Osteocyte (in vitro differentiated cells): ENCODE results near the gene AP2A2. TPM values are rescaled to one million over a fixed set of nuclear protein-coding genes. Genes with fewer than 3 reads are reported as not detected.

ENCODE experiments used
- DNase-seq: peaks from one replicate; pipeline ENCODE4 v3.0.0; 2021; ENCODE audit warnings: mixed read lengths; ENCODE audit not compliant: unreplicated experiment; ENCODE audit errors: extremely low spot score
- H3K27ac Mint-ChIP-seq: one replicate; pipeline ENCODE4 v1.8.0; 2021; ENCODE audit warnings: mild to moderate bottlenecking, mixed read lengths; ENCODE audit not compliant: unreplicated experiment
- H3K27me3 Mint-ChIP-seq: one replicate; pipeline ENCODE4 v1.8.0; 2021; ENCODE audit warnings: mixed read lengths; ENCODE audit not compliant: unreplicated experiment
- H3K36me3 Mint-ChIP-seq: one replicate; pipeline ENCODE4 v1.8.0; 2021; ENCODE audit warnings: mixed read lengths; ENCODE audit not compliant: unreplicated experiment
- H3K4me1 Mint-ChIP-seq: one replicate; pipeline ENCODE4 v1.8.0; 2021; ENCODE audit warnings: mixed read lengths; ENCODE audit not compliant: unreplicated experiment
- H3K4me3 Mint-ChIP-seq: one replicate; pipeline ENCODE4 v1.8.0; 2021; ENCODE audit warnings: mild to moderate bottlenecking, moderate library complexity, mixed read lengths; ENCODE audit not compliant: unreplicated experiment
- H3K9me3 Mint-ChIP-seq: one replicate; pipeline ENCODE4 v1.8.0; 2021; ENCODE audit warnings: mixed read lengths; ENCODE audit not compliant: unreplicated experiment
- CTCF ChIP-seq: fragments of 200-600 bp; sonication (generic); IDR thresholded peaks from 2 replicates; pipeline ENCODE4 v1.5.0; 2021; ENCODE audit warnings: antibody characterized with exemption, mild to moderate bottlenecking, moderate library complexity
- total RNA-seq: library from RNA; stranded (reverse); gene quantifications from 2 replicates; pipeline ENCODE4 v1.2.1, GENCODE V29; 2021

Gene AP2A2
- total RNA-seq, 1 donor from 2014 or later: 102 TPM

GRCh38 chr11:1019321-1019910 lies 93.7 kb downstream of the AP2A2 start:
- no peaks in the 10 kb centered on the region for H3K27me3 Mint-ChIP-seq
- no peaks in the 10 kb centered on the region for H3K4me1 Mint-ChIP-seq
- H3K27ac Mint-ChIP-seq: no peak overlapping the region
- H3K36me3 Mint-ChIP-seq: peaks cover 6% of the 10 kb centered on the region
- no peak for TF ChIP-seq CTCF
- DNase-seq: no peak
- H3K4me3 Mint-ChIP-seq: no peak overlapping the region
- peaks cover 13% of the 10 kb centered on the region for H3K9me3 Mint-ChIP-seq

- Mint-ChIP-seq H3K27ac (no peak overlapping the region), H3K27me3 (no peaks in the 10 kb centered on the region), H3K36me3 (peaks cover 6% of the 10 kb centered on the region), H3K4me3 (no peak overlapping the region), H3K9me3 (peaks cover 13% of the 10 kb centered on the region), H3K4me1 (no peaks in the 10 kb centered on the region)
- DNase-seq: no peak
- TF ChIP-seq CTCF: no peak
Measured at GRCh38 chr11:1020211-1020905, 94.7 kb downstream of the AP2A2 start.

GRCh38 chr11:1022411-1022810 lies 96.7 kb downstream of the AP2A2 start:
- Mint-ChIP-seq H3K4me3 (no peak overlapping the region), H3K9me3 (peaks cover 3% of the 10 kb centered on the region)

GRCh38 chr11:1022908-1023810 lies 97.5 kb downstream of the AP2A2 start:
- no peaks in the 10 kb centered on the region for H3K36me3 Mint-ChIP-seq
- no peak overlapping the region for H3K4me3 Mint-ChIP-seq
- no peaks in the 10 kb centered on the region for H3K27me3 Mint-ChIP-seq
- no peak for TF ChIP-seq CTCF
- no peak for DNase-seq
- no peak overlapping the region for H3K27ac Mint-ChIP-seq
- H3K4me1 Mint-ChIP-seq: no peaks in the 10 kb centered on the region
- H3K9me3 Mint-ChIP-seq: no peaks in the 10 kb centered on the region

More at GRCh38 chr11:1022411-1022810, 96.7 kb downstream of the AP2A2 start:
- Mint-ChIP-seq H3K27me3 (no peaks in the 10 kb centered on the region), H3K4me1 (no peaks in the 10 kb centered on the region), H3K27ac (no peak overlapping the region), H3K36me3 (peaks cover 2% of the 10 kb centered on the region)
- no peak for TF ChIP-seq CTCF
- DNase-seq: no peak
